Thymus (tissue), 14 donors: Measurements from ENCODE around the gene SLC26A6. TPM values are rescaled to one million over a fixed set of nuclear protein-coding genes. Genes with fewer than 3 reads are reported as not detected.

Experiments
- DNase-seq, 9 donors: peaks; one replicate each; pipeline ENCODE4 v3.0.0-alpha.2; 2013; ENCODE audit warnings: low spot score in 9 of 9, low read depth in 6 of 9, missing footprints in 1 of 9
- H3K27ac ChIP-seq, 2 donors: one replicate each; pipeline ENCODE4 v1.5.1; 2013; ENCODE audit warnings: control low read depth in 1 of 2, low read depth in 1 of 2, low read length in 1 of 2, mild to moderate bottlenecking in 1 of 2, moderate library complexity in 1 of 2
- H3K27me3 ChIP-seq, 2 donors: one replicate each; pipeline ENCODE4 v1.5.1; 2013; ENCODE audit warnings: low read length in 1 of 2; ENCODE audit not compliant: control insufficient read depth in 2 of 2, insufficient read depth in 1 of 2
- H3K36me3 ChIP-seq, 2 donors: one replicate each; pipeline ENCODE4 v1.5.1; 2013; ENCODE audit warnings: low read length in 1 of 2, mild to moderate bottlenecking in 1 of 2, moderate library complexity in 1 of 2; ENCODE audit not compliant: control insufficient read depth in 2 of 2, insufficient read depth in 2 of 2
- H3K4me1 ChIP-seq, 2 donors: one replicate each; pipeline ENCODE4 v1.5.1; 2013; ENCODE audit warnings: low read length in 2 of 2; ENCODE audit not compliant: control insufficient read depth in 2 of 2, insufficient read depth in 2 of 2
- H3K4me3 ChIP-seq, 2 donors: one replicate each; pipeline ENCODE4 v1.5.1; 2013; ENCODE audit warnings: low read length in 2 of 2, control low read depth in 1 of 2, mild to moderate bottlenecking in 1 of 2
- H3K9me3 ChIP-seq, 2 donors: one replicate each; pipeline ENCODE4 v1.5.1; 2013; ENCODE audit warnings: low read length in 1 of 2, mild to moderate bottlenecking in 1 of 2; ENCODE audit not compliant: control insufficient read depth in 2 of 2, insufficient read depth in 1 of 2
- WGBS: extraction: QIAGEN DNeasy Blood & Tissue Kit; methylation state at CpG from one replicate; pipeline ENCODE4 v1.1.7; 2013; 5-methylcytosine and 5-hydroxymethylcytosine counted together
- long read RNA-seq, 10 donors: transcript quantifications; one replicate each; lab custom pipeline, GENCODE V29; 2026
- polyA plus RNA-seq: library from polyadenylated mRNA; stranded (reverse); fragments of 200-250 nt; gene quantifications from one replicate; pipeline ENCODE4 v1.2.3, GENCODE V29; 2013
- total RNA-seq: library from RNA; stranded (reverse); fragments of 120-200 nt; gene quantifications from one replicate; pipeline ENCODE4 v1.2.4, GENCODE V29; 2013
- donor health status: healthy.

Gene SLC26A6
- 8.9 TPM for total RNA-seq
- 24.7 TPM for polyA plus RNA-seq
- long read RNA-seq, donor 1: 0 reads
- long read RNA-seq, donor 2, partial matches to known transcripts: 0 of 2 reads
- long read RNA-seq, donor 2, other reads (novel, unspliced or antisense): 0 of 2 reads
- long read RNA-seq, donor 3, partial matches to known transcripts: 0 of 2 reads
- long read RNA-seq, donor 3, other reads (novel, unspliced or antisense): 0 of 2 reads
- long read RNA-seq, donor 4, partial matches to known transcripts: 0 of 1 reads
- long read RNA-seq, donor 4, other reads (novel, unspliced or antisense): 0 of 1 reads
- long read RNA-seq, donor 5: 0 reads
- long read RNA-seq, donor 6, partial matches to known transcripts: 0 of 1 reads
- long read RNA-seq, donor 6, other reads (novel, unspliced or antisense): 0 of 1 reads
- long read RNA-seq, donor 7: 0 reads
- long read RNA-seq, donor 8: 0 reads
- long read RNA-seq, donor 9: 0 reads
- long read RNA-seq, donor 10: 0 reads

- peak within 1 kb of the TSS; percentile 18 to 59 for H3K27ac ChIP-seq
- DNase-seq: peak; percentile 74 to 96 (median 92)
- H3K9me3 ChIP-seq: peaks cover 0 to 4% of the 10 kb centered on the region in 2 donors
- H3K36me3 ChIP-seq: peaks cover 0 to 10% of the 10 kb centered on the region in 2 donors
- under 1% methylated on average over 68 of the region's 68 CpGs for WGBS
- no peaks in the 10 kb centered on the region for H3K27me3 ChIP-seq
- peaks cover 0 to 20% of the 10 kb centered on the region in 2 donors for H3K4me1 ChIP-seq
- peak within 1 kb of the TSS; percentile 70 to 76 for H3K4me3 ChIP-seq
Observed at GRCh38 chr3:48635222-48636021, at the start of gene SLC26A6. SLC26A6 (minus strand) TSS chr3:48635461; CDS start chr3:48635393, 68 bp downstream.

GRCh38 chr3:48684480-48685143 lies 49.4 kb upstream of the SLC26A6 start:
- DNase-seq: peak in 1 of 9 donors; percentile 14
- Histone ChIP-seq H3K4me3 (peak overlapping the region in 1 of 2 donors; percentile 87), H3K9me3 (peaks cover 0 to 4% of the 10 kb centered on the region in 2 donors), H3K27me3 (no peaks in the 10 kb centered on the region), H3K4me1 (peaks cover 5 to 22% of the 10 kb centered on the region in 2 donors), H3K36me3 (peaks cover 42 to 52% of the 10 kb centered on the region in 2 donors), H3K27ac (no peak overlapping the region)
- WGBS: 75% methylated on average over 7 of the region's 7 CpGs

GRCh38 chr3:48684054-48684349 lies 48.7 kb upstream of the SLC26A6 start:
- WGBS: 92% methylated on average over 8 of the region's 8 CpGs
- Histone ChIP-seq H3K4me1 (peaks cover 5 to 22% of the 10 kb centered on the region in 2 donors), H3K4me3 (no peak overlapping the region), H3K9me3 (peaks cover 0 to 4% of the 10 kb centered on the region in 2 donors), H3K27me3 (no peaks in the 10 kb centered on the region), H3K36me3 (peaks cover 36 to 51% of the 10 kb centered on the region in 2 donors), H3K27ac (no peak overlapping the region)
- no peak for DNase-seq

- DNase-seq: no peak
- WGBS: 92% methylated on average over 9 of the region's 9 CpGs
- no peak overlapping the region for H3K4me3 ChIP-seq
- H3K4me1 ChIP-seq: peaks cover 5 to 22% of the 10 kb centered on the region in 2 donors
- peaks cover 1 to 4% of the 10 kb centered on the region in 2 donors for H3K9me3 ChIP-seq
- H3K36me3 ChIP-seq: peaks cover 31 to 50% of the 10 kb centered on the region in 2 donors
- H3K27me3 ChIP-seq: no peaks in the 10 kb centered on the region
- H3K27ac ChIP-seq: no peak overlapping the region
Observed at GRCh38 chr3:48682786-48683185, 47.5 kb upstream of the SLC26A6 start.

- no peaks in the 10 kb centered on the region for H3K27me3 ChIP-seq
- H3K4me1 ChIP-seq: peaks cover 5 to 22% of the 10 kb centered on the region in 2 donors
- peaks cover 1 to 4% of the 10 kb centered on the region in 2 donors for H3K9me3 ChIP-seq
- H3K4me3 ChIP-seq: no peak overlapping the region
- 94% methylated on average over 17 of the region's 17 CpGs for WGBS
- H3K27ac ChIP-seq: no peak overlapping the region
- peaks cover 27 to 47% of the 10 kb centered on the region in 2 donors for H3K36me3 ChIP-seq
- DNase-seq: no peak
Observed at GRCh38 chr3:48681974-48682610, 46.8 kb upstream of the SLC26A6 start.

- Histone ChIP-seq H3K27me3 (no peaks in the 10 kb centered on the region), H3K4me3 (no peak overlapping the region), H3K4me1 (peaks cover 5 to 21% of the 10 kb centered on the region in 2 donors), H3K27ac (no peak overlapping the region), H3K36me3 (peaks cover 27 to 46% of the 10 kb centered on the region in 2 donors), H3K9me3 (peaks cover 1 to 4% of the 10 kb centered on the region in 2 donors)
- WGBS: 99% methylated on average over 7 of the region's 7 CpGs
- DNase-seq: no peak
Observed at GRCh38 chr3:48681541-48681880, 46.2 kb upstream of the SLC26A6 start.

GRCh38 chr3:48680811-48681540 lies 45.7 kb upstream of the SLC26A6 start:
- Histone ChIP-seq H3K9me3 (peaks cover 1 to 4% of the 10 kb centered on the region in 2 donors), H3K27me3 (no peaks in the 10 kb centered on the region), H3K4me3 (no peak overlapping the region), H3K36me3 (peaks cover 29 to 46% of the 10 kb centered on the region in 2 donors), H3K4me1 (peaks cover 5 to 16% of the 10 kb centered on the region in 2 donors), H3K27ac (no peak overlapping the region)
- DNase-seq: no peak
- WGBS: 95% methylated on average over 17 of the region's 17 CpGs
